Caki2 (cell line): ENCODE measurements around the gene GALNT10. TPM values are rescaled to one million over a fixed set of nuclear protein-coding genes. Genes with fewer than 3 reads are reported as not detected.
"Not testable (repeated sequence)": the region's sequence is repeated elsewhere in the genome, so short reads cannot be mapped to it uniquely, and the experiment has no call there.

Experiments used
- DNase-seq: peaks from one replicate; pipeline ENCODE4 v3.0.0-alpha.2; 2015; ENCODE audit warnings: low read depth
- in situ Hi-C: cut with HindIII; loops from 2 replicates; pipeline ENCODE4 v1.10.0; 2016; ENCODE audit warnings: low sequenced_read_pairs, low pct_unique_long_range_greater_than_20kb, mixed read lengths
- total RNA-seq: library from RNA; depleted of rRNA; stranded (reverse); fragments of >200 nt; shearing (Covaris generic); gene quantifications from 2 replicates; pipeline ENCODE4 v1.2.3, GENCODE V29; 2014; ENCODE audit warnings: low replicate concordance

GALNT10 gene
- total RNA-seq, 1 experiment from 2014 or later, result 19.8 TPM

- in situ Hi-C loops, result no loop called here
- no peak for DNase-seq
Observed at GRCh38 chr5:154355129-154355611, 164.6 kb downstream of the GALNT10 start.

DNA sequence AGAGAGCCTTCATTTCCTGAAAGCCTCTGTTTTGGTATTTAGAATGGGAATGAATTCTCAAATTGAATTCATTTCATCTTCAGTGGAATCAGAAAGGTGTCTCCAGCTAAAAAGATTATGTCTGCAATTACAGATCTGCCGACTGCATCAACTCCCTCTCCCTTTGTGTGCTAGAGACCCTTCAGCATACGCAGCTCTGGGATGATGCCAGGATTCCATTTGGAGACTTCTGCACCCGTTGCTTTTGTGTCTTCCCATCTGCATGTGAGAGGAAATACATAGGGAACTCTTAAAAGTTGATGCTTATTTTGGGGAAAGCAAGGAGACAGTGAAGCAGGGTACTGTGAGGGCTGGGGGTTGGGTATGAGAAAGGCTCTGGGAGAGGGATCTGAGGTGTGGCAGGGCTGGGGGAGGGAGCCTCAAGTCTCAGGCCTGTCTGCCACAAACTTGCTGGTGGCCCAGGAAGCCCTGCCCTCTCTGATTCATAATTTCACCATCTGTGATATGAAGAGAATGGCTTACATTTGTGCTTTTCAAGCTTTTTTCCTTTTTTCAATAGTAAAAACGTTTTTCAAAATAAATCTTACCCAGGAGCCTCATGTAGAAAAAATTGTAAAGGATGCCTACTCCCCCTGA lies 165.6 kb downstream of the GALNT10 start:
- DNase-seq, result no peak
- in situ Hi-C loops, result no loop called here

GRCh38 chr5:154356958-154357357 lies 166.4 kb downstream of the GALNT10 start:
- in situ Hi-C loops, result no loop called here
- no peak for DNase-seq

DNA sequence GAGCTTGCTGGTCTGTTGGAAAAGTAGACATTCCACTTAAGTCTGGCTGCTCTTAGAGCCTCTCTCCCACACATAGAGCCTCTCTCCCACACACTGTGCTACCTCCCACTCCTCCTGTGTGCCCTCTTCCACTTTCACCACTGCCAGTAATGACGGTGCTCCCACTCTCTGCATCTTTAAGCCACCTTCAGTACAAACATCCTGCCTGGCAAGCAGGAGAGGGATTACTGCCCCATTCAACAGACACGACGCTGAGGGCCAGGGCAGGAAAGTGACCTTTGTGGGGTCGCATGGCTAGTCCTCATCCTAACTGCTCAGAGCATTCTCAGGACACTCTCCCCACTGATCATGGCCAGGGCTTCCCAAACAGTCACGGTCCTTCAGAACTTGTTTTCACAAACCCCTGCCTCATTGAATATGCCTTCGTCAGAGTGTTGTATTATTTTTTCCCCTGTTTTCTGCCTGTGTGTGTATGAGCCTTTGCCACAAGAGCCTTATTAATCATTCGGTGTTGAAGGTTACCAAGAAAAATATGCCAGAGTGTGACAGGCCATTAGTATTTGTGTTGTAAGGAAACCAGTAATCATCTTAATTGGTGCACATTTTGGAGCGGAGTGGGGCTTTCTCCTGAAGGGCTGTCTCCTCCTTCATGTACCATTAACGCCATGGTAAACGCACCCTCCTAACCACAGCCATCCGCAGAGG lies 168.1 kb downstream of the GALNT10 start:
- in situ Hi-C loops, result no loop called here
- DNase-seq, result peak; percentile 14

DNA sequence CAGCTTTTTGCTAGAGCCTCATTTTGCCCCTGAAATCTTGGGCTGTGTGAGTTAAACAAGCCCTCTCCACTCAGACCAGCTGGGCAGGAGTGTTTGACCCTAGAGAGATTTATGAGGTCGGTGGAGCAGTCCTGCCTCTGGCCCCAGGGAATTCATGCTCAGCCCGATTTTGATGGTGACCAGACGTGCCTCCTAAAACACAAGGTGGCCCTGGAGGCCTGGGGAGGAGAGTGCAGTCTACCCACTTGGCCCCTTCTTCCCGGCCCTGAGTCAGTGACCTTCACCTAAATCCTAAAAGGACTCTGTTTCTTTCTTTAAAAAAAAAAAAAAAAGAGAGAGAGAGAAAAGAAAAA lies 168.7 kb downstream of the GALNT10 start:
- in situ Hi-C loops, result no loop called here
- no peak for DNase-seq

DNA sequence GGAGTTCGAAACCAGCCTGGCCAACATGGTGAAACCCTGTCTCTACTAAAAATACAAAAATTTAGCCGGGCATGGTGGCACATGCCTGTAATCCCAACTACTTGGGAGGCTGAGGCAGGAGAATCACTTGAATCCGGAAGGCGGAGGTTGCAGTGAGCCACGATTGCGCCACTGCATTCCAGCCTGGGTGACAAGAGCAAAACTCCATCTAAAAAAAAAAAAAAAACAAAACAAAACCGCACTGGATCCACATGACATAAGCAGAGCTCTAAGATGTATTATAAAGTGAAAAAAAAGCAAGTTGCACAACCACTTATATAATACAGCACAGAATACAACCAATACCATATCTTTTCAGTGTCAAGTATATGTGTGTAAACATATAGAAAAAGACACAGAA lies 169.7 kb downstream of the GALNT10 start:
- DNase-seq, in situ Hi-C loops: not testable (repeated sequence)

DNA sequence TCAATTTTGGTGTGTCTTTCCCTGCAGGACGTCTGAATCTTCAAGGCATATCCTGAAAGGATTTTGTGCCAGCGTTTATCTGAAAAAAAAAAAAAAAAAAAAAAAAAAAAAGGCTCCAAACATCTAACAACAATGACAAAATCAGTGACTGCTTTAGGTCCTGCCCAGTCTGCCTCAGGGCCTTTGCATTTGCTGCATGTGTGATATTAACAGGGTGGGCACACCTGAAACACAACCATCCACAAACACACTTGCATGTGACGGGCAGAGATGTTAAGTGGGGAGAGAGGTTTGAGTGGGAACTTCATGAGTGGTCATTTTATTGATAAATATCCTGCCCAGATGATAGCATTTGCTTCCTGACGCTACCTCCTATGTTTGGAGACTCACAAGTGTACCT lies 172.9 kb downstream of the GALNT10 start:
- in situ Hi-C loops, result no loop called here

DNA sequence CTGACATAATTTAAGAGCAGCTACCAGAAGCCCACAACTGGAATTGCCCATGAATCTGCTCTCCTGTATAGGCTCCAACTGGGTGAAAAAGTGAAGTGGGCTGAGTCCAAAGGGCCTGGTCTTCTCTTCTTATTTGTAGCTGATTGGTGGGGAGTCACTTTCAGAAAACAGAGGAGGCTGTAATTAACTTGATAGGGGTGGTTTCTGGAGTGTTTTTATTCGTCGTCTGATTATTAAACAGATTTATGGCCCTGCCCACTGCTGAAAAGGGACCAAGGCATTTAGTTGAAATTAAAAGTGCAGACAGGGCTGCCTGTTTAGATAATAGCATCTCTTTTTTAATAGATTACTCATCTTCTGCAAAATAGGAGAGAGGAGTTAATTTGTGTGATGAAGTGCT lies 174.2 kb downstream of the GALNT10 start:
- peak; percentile 33 for DNase-seq
- in situ Hi-C loops, result no loop called here

More for the DNA sequence above, 172.9 kb downstream of the GALNT10 start:
- DNase-seq, result no peak

DNA sequence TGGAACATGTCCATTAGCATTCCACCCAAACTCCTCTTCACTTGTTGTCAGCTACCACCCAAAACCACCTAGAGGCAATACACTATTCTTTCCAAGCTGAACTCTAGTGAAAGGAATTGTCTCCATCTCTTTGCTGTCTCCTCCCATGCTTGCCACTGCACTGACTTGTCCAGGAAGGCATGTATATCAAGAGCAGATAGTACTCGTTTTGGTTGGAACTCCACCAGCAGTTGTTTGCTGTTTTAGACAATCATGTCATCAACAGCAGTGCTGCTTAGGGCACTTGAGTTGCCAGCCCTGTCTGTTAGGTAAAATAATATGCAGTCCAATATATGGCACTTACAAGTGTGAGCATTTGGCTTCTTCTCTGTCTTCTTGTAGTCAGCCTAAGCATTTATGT lies 175.3 kb downstream of the GALNT10 start:
- in situ Hi-C loops, result no loop called here
- DNase-seq, result no peak

- in situ Hi-C loops, result no loop called here
- DNase-seq, result no peak
Observed at GRCh38 chr5:154366353-154366752, 175.8 kb downstream of the GALNT10 start.

DNA sequence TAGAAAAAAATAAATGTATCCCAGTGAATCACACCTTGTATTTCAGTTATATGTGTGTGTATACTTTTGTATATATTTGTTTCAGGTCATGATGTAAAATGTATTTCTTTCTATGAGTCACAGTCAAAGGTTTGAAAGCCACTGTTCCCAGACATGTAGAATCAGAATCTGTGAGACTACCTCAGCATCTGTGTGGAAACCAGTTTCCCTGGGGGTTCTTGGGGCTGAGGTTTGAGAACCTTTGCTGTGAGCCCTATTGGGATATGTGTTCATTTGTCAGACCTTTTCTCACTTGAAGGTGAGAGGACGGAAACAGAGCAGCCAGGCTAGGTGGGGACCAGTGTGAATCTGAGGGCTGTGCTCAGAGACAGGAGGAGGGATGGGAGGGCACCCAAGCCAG lies 176.6 kb downstream of the GALNT10 start:
- in situ Hi-C loops, result no loop called here
- no peak for DNase-seq

GRCh38 chr5:154368041-154368800 lies 177.7 kb downstream of the GALNT10 start:
- in situ Hi-C loops, result no loop called here

GRCh38 chr5:154369682-154370081 lies 179.1 kb downstream of the GALNT10 start:
- in situ Hi-C loops, result no loop called here
- no peak for DNase-seq

More at GRCh38 chr5:154368041-154368800, 177.7 kb downstream of the GALNT10 start:
- DNase-seq, result peak; percentile 79

- in situ Hi-C loops, result no loop called here
- DNase-seq, result no peak
Observed at GRCh38 chr5:154370119-154370518, 179.6 kb downstream of the GALNT10 start.

- in situ Hi-C loops, result no loop called here
- no peak for DNase-seq
Observed at GRCh38 chr5:154370813-154371212, 180.3 kb downstream of the GALNT10 start.

- in situ Hi-C loops, result no loop called here
- DNase-seq, result no peak
Observed at GRCh38 chr5:154371687-154372086, 181.2 kb downstream of the GALNT10 start.

GRCh38 chr5:154372661-154373060 lies 182.1 kb downstream of the GALNT10 start:
- no peak for DNase-seq
- in situ Hi-C loops, result no loop called here

- DNase-seq, result no peak
- in situ Hi-C loops, result no loop called here
Observed at GRCh38 chr5:154373326-154373725, 182.8 kb downstream of the GALNT10 start.

GRCh38 chr5:154373729-154374179 lies 183.2 kb downstream of the GALNT10 start:
- in situ Hi-C loops, result no loop called here
- DNase-seq, result no peak
